Measurements from ENCODE around the gene PPP1R12A. TPM values are rescaled to one million over a fixed set of nuclear protein-coding genes. Genes with fewer than 3 reads are reported as not detected.

Gene PPP1R12A
- total RNA-seq, 1 donor from 2014 or later: 86.7 TPM

GRCh38 chr12:79725987-79726386, 208.9 kb downstream of the PPP1R12A start:
- H3K4me2 ChIP-seq: no peak overlapping the region

More at GRCh38 chr12:79725987-79726386, 208.9 kb downstream of the PPP1R12A start:
- no peaks in the 10 kb centered on the region for H4K20me1 ChIP-seq (ENCODE audit: low read depth)
- no peaks in the 10 kb centered on the region for H3K9me3 ChIP-seq (ENCODE audit: low read depth)
- no peak overlapping the region for H2AFZ ChIP-seq (replicated peaks)
- no peak for DNase-seq (ENCODE audit: low spot score)
- no peaks in the 10 kb centered on the region for H3K79me2 ChIP-seq (ENCODE audit: low read depth)
- Mint-ChIP-seq H3K27me3 (ENCODE audit: insufficient read depth, low read depth) (no peaks in the 10 kb centered on the region), H3K27ac (no peak overlapping the region), H3K36me3 (no peaks in the 10 kb centered on the region), H3K9me3 (no peaks in the 10 kb centered on the region), H3K4me3 (no peak overlapping the region), H3K4me1 (no peaks in the 10 kb centered on the region)
- H3F3A ChIP-seq (ENCODE audit: low read depth): no peaks in the 10 kb centered on the region
- TF ChIP-seq EZH2phosphoT487 (IDR thresholded peaks at IDR 0.05): no peak
- TF ChIP-seq EZH2 (IDR thresholded peaks at IDR 0.05): no peak
- TF ChIP-seq CTCF (IDR thresholded peaks at IDR 0.05): no peak
- H3K27me3 ChIP-seq: no peaks in the 10 kb centered on the region
- no peak overlapping the region for H3K9ac ChIP-seq
- no peaks in the 10 kb centered on the region for H3K4me1 ChIP-seq
- no peak overlapping the region for H3K27ac ChIP-seq
- no peaks in the 10 kb centered on the region for H3K36me3 ChIP-seq
- no peak overlapping the region for H3K4me3 ChIP-seq

Small RNA genes within 50 kb of the gene (small RNA-seq; reads per million reads assigned to genes)
- not detected for gene RNA5SP363

Other genes starting within 250 kb of the PPP1R12A start
- 80.6 and 103 TPM in 2 replicates for gene PAWR, start 244.1 kb downstream of the PPP1R12A start, total RNA-seq (ENCODE audit: low replicate concordance)
- 0.13 and 0.77 TPM in 2 replicates for gene OTOGL, start 164.4 kb upstream of the PPP1R12A start, total RNA-seq (ENCODE audit: low replicate concordance)